PC-3 (cell line): Measurements from ENCODE around the gene NOXRED1. TPM values are rescaled to one million over a fixed set of nuclear protein-coding genes. Genes with fewer than 3 reads are reported as not detected.

Experiments used
- ATAC-seq: fragments of 200-7000 bp; cut with Tn5 transposase; 2 replicates; pipeline ENCODE4 v1.9.1; 2020; ENCODE audit warnings: mild to moderate bottlenecking, moderate library complexity
- BruUV-seq: library from RNA; stranded (reverse); fragments of 400-500 nt; replicated peaks from 2 replicates; lab custom pipeline; 2021; lab: Mats Ljungman, UMichigan
- CTCF ChIA-PET: fragments of 300-600 bp; sonication (Branson Sonifier 250); formaldehyde crosslinking; loops from one replicate; lab custom pipeline; 2022; ENCODE audit warnings: antibody characterized with exemption; lab: Charles Lee
- POLR2A ChIA-PET: fragments of 300-600 bp; sonication (Branson Sonifier 250); formaldehyde crosslinking; loops from one replicate; lab custom pipeline; 2022; ENCODE audit warnings: antibody characterized with exemption; ENCODE audit not compliant: unreplicated experiment; lab: Charles Lee
- DNase-seq: peaks from one replicate; pipeline ENCODE4 v3.0.0-alpha.2; 2015
- H2AFZ ChIP-seq: fragments of 300-600 bp; sonication (generic); 2 replicates; pipeline ENCODE4 v1.6.0; 2016; ENCODE audit warnings: antibody characterized with exemption, low read length
- H3F3A ChIP-seq: fragments of 300-600 bp; sonication (generic); one replicate; pipeline ENCODE4 v1.6.0; 2017; ENCODE audit warnings: antibody characterized with exemption, low read length, control low read depth, mild to moderate bottlenecking; ENCODE audit not compliant: unreplicated experiment
- H3K27ac ChIP-seq: fragments of 300-600 bp; sonication (generic); 2 replicates; pipeline ENCODE4 v1.5.1; 2016; ENCODE audit warnings: mild to moderate bottlenecking, low read length
- H3K27me3 ChIP-seq: fragments of 300-600 bp; sonication (generic); 2 replicates; pipeline ENCODE4 v1.6.1; 2016; ENCODE audit warnings: low read length, mixed read lengths
- H3K36me3 ChIP-seq: fragments of 300-600 bp; sonication (generic); 2 replicates; pipeline ENCODE4 v1.6.1; 2016; ENCODE audit warnings: low read depth, mixed run types, low read length, mixed read lengths
- H3K4me1 ChIP-seq: fragments of 300-600 bp; sonication (generic); 2 replicates; pipeline ENCODE4 v1.5.1; 2016; ENCODE audit warnings: low read length; ENCODE audit not compliant: insufficient read depth
- H3K4me2 ChIP-seq: fragments of 300-600 bp; sonication (generic); 2 replicates; pipeline ENCODE4 v1.6.0; 2016; ENCODE audit warnings: low read length
- H3K4me3 ChIP-seq: fragments of 300-600 bp; sonication (generic); 2 replicates; pipeline ENCODE4 v1.5.1; 2016; ENCODE audit warnings: mild to moderate bottlenecking, low read length, mixed read lengths
- H3K79me2 ChIP-seq: fragments of 300-600 bp; sonication (generic); 2 replicates; pipeline ENCODE4 v1.6.1; 2017; ENCODE audit warnings: low read length, mixed read lengths
- H3K9ac ChIP-seq: fragments of 300-600 bp; sonication (generic); 2 replicates; pipeline ENCODE4 v1.6.0; 2016; ENCODE audit warnings: mild to moderate bottlenecking, low read length
- H3K9me2 ChIP-seq: fragments of 300-600 bp; sonication (generic); replicated peaks from 2 replicates; pipeline ENCODE4 v1.6.1; 2016; ENCODE audit warnings: mixed run types, low read length, mixed read lengths
- H3K9me3 ChIP-seq: fragments of 300-600 bp; sonication (generic); 2 replicates; pipeline ENCODE4 v1.6.1; 2016; ENCODE audit warnings: low read length, mixed read lengths
- H4K20me1 ChIP-seq: fragments of 300-600 bp; sonication (generic); 2 replicates; pipeline ENCODE4 v1.6.1; 2016; ENCODE audit warnings: low read length, mixed read lengths
- CTCF ChIP-seq: fragments of 300-600 bp; sonication (generic); conservative IDR thresholded peaks from 2 replicates; pipeline ENCODE4 v1.5.1; 2017; ENCODE audit warnings: antibody characterized with exemption, low read depth, mild to moderate bottlenecking, low read length
- EZH2 ChIP-seq: fragments of 300-600 bp; sonication (generic); IDR thresholded peaks from one replicate; pipeline ENCODE4 v1.6.1; 2017; ENCODE audit warnings: antibody characterized with exemption, mild to moderate bottlenecking, low read length; ENCODE audit not compliant: unreplicated experiment
- EZH2phosphoT487 ChIP-seq: fragments of 300-600 bp; sonication (generic); IDR thresholded peaks from 2 replicates; pipeline ENCODE4 v1.6.1; 2018; ENCODE audit warnings: mild to moderate bottlenecking, antibody characterized with exemption, low read length, borderline replicate concordance
- intact Hi-C: fragments of 100-400 bp; cut with micrococcal nuclease; formaldehyde crosslinking; loops from 2 replicates; pipeline ENCODE4 v1.9.0; 2023
- total RNA-seq: library from RNA; depleted of rRNA; stranded (reverse); fragments of >200 nt; gene quantifications from 2 replicates; pipeline ENCODE4 v1.2.3, GENCODE V29; 2014

The NOXRED1 gene
- total RNA-seq, 1 experiment from 2014 or later = 0.33 TPM

DNA sequence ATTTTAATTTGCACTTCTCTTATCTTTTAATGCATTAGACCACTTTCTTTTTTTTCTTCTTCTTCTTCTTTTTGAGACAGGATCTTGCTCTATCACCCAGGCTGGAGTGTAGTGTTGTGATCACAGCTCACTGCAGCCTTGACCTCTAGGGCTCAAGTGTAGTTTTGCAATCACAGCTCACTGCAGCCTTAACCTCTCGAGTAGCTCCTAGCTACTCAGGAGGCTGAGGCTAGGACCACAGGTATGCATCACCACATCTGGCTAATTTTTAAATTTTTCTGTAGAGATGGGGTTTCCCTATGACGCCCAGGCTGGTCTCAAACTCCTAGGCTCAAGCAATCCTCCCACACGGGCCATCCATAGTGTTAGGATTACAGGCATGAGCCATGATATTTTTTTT, 59.2 kb downstream of the NOXRED1 start:
- CTCF ChIA-PET = no interaction called here
- Histone ChIP-seq H2AFZ (no peak overlapping the region), H3K9me2 (no peaks in the 10 kb centered on the region), H3K27ac (no peak overlapping the region), H3K4me3 (no peak overlapping the region), H3K4me2 (no peak overlapping the region), H3F3A (no peaks in the 10 kb centered on the region), H3K79me2 (no peaks in the 10 kb centered on the region), H3K36me3 (no peaks in the 10 kb centered on the region), H3K9ac (no peak overlapping the region), H3K4me1 (no peaks in the 10 kb centered on the region), H3K9me3 (no peaks in the 10 kb centered on the region), H4K20me1 (no peaks in the 10 kb centered on the region), H3K27me3 (no peaks in the 10 kb centered on the region)
- BruUV-seq = no TSS peak
- TF ChIP-seq EZH2 (no peak), EZH2phosphoT487 (no peak), CTCF (no peak)
- intact Hi-C loops = no loop called here
- POLR2A ChIA-PET = no interaction called here
- ATAC-seq (no peak), DNase-seq (no peak)

GRCh38 chr14:77359626-77360025, 63.7 kb downstream of the NOXRED1 start:
- no peak for DNase-seq

More at GRCh38 chr14:77359626-77360025, 63.7 kb downstream of the NOXRED1 start:
- POLR2A ChIA-PET = no interaction called here
- H3K9ac ChIP-seq = no peak overlapping the region
- H3K79me2 ChIP-seq = no peaks in the 10 kb centered on the region
- no peaks in the 10 kb centered on the region for H3K9me3 ChIP-seq
- H4K20me1 ChIP-seq = no peaks in the 10 kb centered on the region
- H3K4me2 ChIP-seq = no peak overlapping the region
- no peak for ATAC-seq
- no peaks in the 10 kb centered on the region for H3K27me3 ChIP-seq
- no peak overlapping the region for H2AFZ ChIP-seq
- BruUV-seq = no TSS peak
- no peaks in the 10 kb centered on the region for H3K9me2 ChIP-seq
- no peaks in the 10 kb centered on the region for H3K36me3 ChIP-seq
- H3K27ac ChIP-seq = no peak overlapping the region
- no peaks in the 10 kb centered on the region for H3K4me1 ChIP-seq
- intact Hi-C loops = no loop called here
- CTCF ChIA-PET = no interaction called here
- TF ChIP-seq CTCF (no peak), EZH2 (no peak), EZH2phosphoT487 (no peak)
- H3K4me3 ChIP-seq = no peak overlapping the region
- H3F3A ChIP-seq = no peaks in the 10 kb centered on the region
